Islet precursor cell (in vitro differentiated cells): ENCODE data around the gene GAGE12G.
"Not testable (repeated sequence)": the region's sequence is repeated elsewhere in the genome, so short reads cannot be mapped to it uniquely, and the experiment has no call there.

ENCODE experiments used
- DNase-seq: peaks from one replicate; pipeline ENCODE4 v3.0.0-alpha.2; 2018

The GAGE12G gene

GRCh38 chrX:49570100-49570499 is at the start of gene GAGE12G:
TSS of gene GAGE12G (plus strand) at chrX:49570400. CDS start at chrX:49571555, 1,155 bp downstream.
- not testable (repeated sequence) for DNase-seq

GRCh38 chrX:49531877-49532276 is 38.3 kb upstream of the GAGE12G start, which contains the start of gene GAGE12C:
TSS of gene GAGE12C (plus strand) at chrX:49532177. CDS start at chrX:49533332, 1,155 bp downstream.
- DNase-seq: not testable (repeated sequence)

- DNase-seq: not testable (repeated sequence)
Observed at GRCh38 chrX:49541433-49541832, 28.8 kb upstream of the GAGE12G start, which contains the start of gene GAGE12D. TSS of gene GAGE12D (plus strand) at chrX:49541733. CDS start at chrX:49542888, 1,155 bp downstream.

- not testable (repeated sequence) for DNase-seq
Observed at GRCh38 chrX:49550989-49551388, 19.2 kb upstream of the GAGE12G start, which contains the start of gene GAGE12E. TSS of gene GAGE12E (plus strand) at chrX:49551289. CDS start at chrX:49552444, 1,155 bp downstream.

GRCh38 chrX:49560542-49560941 is 9.7 kb upstream of the GAGE12G start, which contains the start of gene GAGE12F:
TSS of gene GAGE12F (plus strand) at chrX:49560842. CDS start at chrX:49561997, 1,155 bp downstream.
- DNase-seq: not testable (repeated sequence)

GRCh38 chrX:49568728-49569127 is 1.5 kb upstream of the GAGE12G start:
- not testable (repeated sequence) for DNase-seq

GRCh38 chrX:49569152-49569551 is 1.0 kb upstream of the GAGE12G start:
- DNase-seq: not testable (repeated sequence)

- not testable (repeated sequence) for DNase-seq
Observed at GRCh38 chrX:49579649-49580048, 9.4 kb downstream of the GAGE12G start, which contains the start of gene GAGE12H. TSS of gene GAGE12H (plus strand) at chrX:49579949. CDS start at chrX:49581104, 1,155 bp downstream.

GRCh38 chrX:49589196-49589595 is 19.0 kb downstream of the GAGE12G start, which contains the start of gene GAGE2A:
TSS of gene GAGE2A (plus strand) at chrX:49589496. CDS start at chrX:49590651, 1,155 bp downstream.
- not testable (repeated sequence) for DNase-seq

GRCh38 chrX:49589769-49590478 is 19.7 kb downstream of the GAGE12G start:
- DNase-seq: not testable (repeated sequence)

- not testable (repeated sequence) for DNase-seq
Observed at GRCh38 chrX:49590488-49590887, 20.3 kb downstream of the GAGE12G start.

- not testable (repeated sequence) for DNase-seq
Observed at GRCh38 chrX:49598720-49599119, 28.5 kb downstream of the GAGE12G start, which contains the start of gene GAGE1. TSS of gene GAGE1 (plus strand) at chrX:49599020. CDS start at chrX:49600175, 1,155 bp downstream.

- no peak for DNase-seq
Observed at GRCh38 chrX:49610718-49611310, 40.6 kb downstream of the GAGE12G start.

- DNase-seq: no peak
Observed at GRCh38 chrX:49618574-49618973, 48.4 kb downstream of the GAGE12G start.
